Activated B cell treated with CpG ODN at 0.5 μM for 24 hours (primary cell): ENCODE results near the gene IER2. TPM values are rescaled to one million over a fixed set of nuclear protein-coding genes. Genes with fewer than 3 reads are reported as not detected.
A peak's percentile ranks its signal among the peaks of the same experiment; 100 is the strongest.
"Not testable (repeated sequence)": the region's sequence is repeated elsewhere in the genome, so short reads cannot be mapped to it uniquely, and the experiment has no call there.

Experiments used
- ATAC-seq: fragments of 200-7000 bp; cut with Tn5 transposase; one replicate; pipeline ENCODE4 v1.10.0; 2021; ENCODE audit warnings: low read depth, mild to moderate bottlenecking, moderate library complexity
- CTCF ChIA-PET: fragments of 350-600 bp; sonication (Branson Sonifier 250); formaldehyde crosslinking; loops from one replicate; lab custom pipeline; 2021; ENCODE audit warnings: antibody characterized with exemption; lab: Charles Lee
- POLR2A ChIA-PET: fragments of 350-600 bp; sonication (Branson Sonifier 250); formaldehyde crosslinking; loops from one replicate; lab custom pipeline; 2021; ENCODE audit warnings: antibody characterized with exemption; lab: Charles Lee
- DNase-seq: peaks from one replicate; pipeline ENCODE4 v3.0.0; 2022
- H3K27ac Mint-ChIP-seq: one replicate; pipeline ENCODE4 v1.8.0; 2020; ENCODE audit warnings: mixed read lengths
- H3K27me3 Mint-ChIP-seq: one replicate; pipeline ENCODE4 v1.8.0; 2021; ENCODE audit warnings: mixed read lengths
- H3K36me3 Mint-ChIP-seq: one replicate; pipeline ENCODE4 v1.8.0; 2021; ENCODE audit warnings: low read depth, mixed read lengths
- H3K4me1 Mint-ChIP-seq: one replicate; pipeline ENCODE4 v1.8.0; 2021; ENCODE audit warnings: mixed read lengths
- H3K4me3 Mint-ChIP-seq: one replicate; pipeline ENCODE4 v1.8.0; 2020; ENCODE audit warnings: mild to moderate bottlenecking, mixed read lengths
- H3K9me3 Mint-ChIP-seq: one replicate; pipeline ENCODE4 v1.8.0; 2020; ENCODE audit warnings: mixed read lengths
- CTCF ChIP-seq: fragments of 200-600 bp; IDR thresholded peaks from one replicate; pipeline ENCODE4 v1.8.0; 2022; ENCODE audit warnings: antibody characterized with exemption, mild to moderate bottlenecking
- intact Hi-C: fragments of 100-400 bp; cut with micrococcal nuclease; formaldehyde crosslinking; loops from one replicate; pipeline ENCODE4 v1.15.1; 2024
- total RNA-seq: library from RNA; stranded (reverse); gene quantifications from 2 replicates; pipeline ENCODE4 v1.2.3, GENCODE V29; 2022

IER2 gene
- total RNA-seq, 1 donor from 2014 or later: 119 TPM

- no peaks in the 10 kb centered on the region for H3K36me3 Mint-ChIP-seq
- H3K27ac Mint-ChIP-seq: peak overlapping the region; percentile 46
- POLR2A ChIA-PET: interaction anchor here (0.6 to 5.0 kb wide), 16 partner anchors 8 to 1199 kb away, joined by 3 to 49 read pairs (median 8); partner anchors contain the start of genes IER2 and STX10
- no peaks in the 10 kb centered on the region for H3K27me3 Mint-ChIP-seq
- no peaks in the 10 kb centered on the region for H3K9me3 Mint-ChIP-seq
- peak; percentile 66 for ATAC-seq
- no peak for DNase-seq
- TF ChIP-seq CTCF: no peak
- peaks cover 33% of the 10 kb centered on the region for H3K4me1 Mint-ChIP-seq
- intact Hi-C loops: no loop called here
- CTCF ChIA-PET: interaction anchor here (0.9 to 1.7 kb wide), 6 partner anchors 11 to 31 kb away, joined by 3 to 12 read pairs (median 4); no protein-coding TSS in a partner anchor
- H3K4me3 Mint-ChIP-seq: peak overlapping the region; percentile 49
These were observed 31.7 kb downstream of the IER2 start for GRCh38 chr19:13181747-13182388.

- intact Hi-C loops: not testable (repeated sequence)
- POLR2A ChIA-PET: interaction anchor here (0.9 kb wide), 1 partner anchor 14 kb away, joined by 3 read pairs; no protein-coding TSS in a partner anchor
These were observed 34.7 kb downstream of the IER2 start for GRCh38 chr19:13184926-13185325.

GRCh38 chr19:13185763-13186657, 35.8 kb downstream of the IER2 start:
- H3K27ac Mint-ChIP-seq: not testable (repeated sequence)
- CTCF ChIA-PET: interaction anchor here (1.5 kb wide), 1 partner anchor 9 kb away, joined by 5 read pairs; no protein-coding TSS in a partner anchor

More at GRCh38 chr19:13184926-13185325, 34.7 kb downstream of the IER2 start:
- not testable (repeated sequence) for H3K4me3 Mint-ChIP-seq, H3K27me3 Mint-ChIP-seq, DNase-seq, ATAC-seq, H3K36me3 Mint-ChIP-seq, H3K27ac Mint-ChIP-seq, H3K9me3 Mint-ChIP-seq
- peaks cover 41% of the 10 kb centered on the region for H3K4me1 Mint-ChIP-seq
- CTCF ChIA-PET: interaction anchor here (1.2 kb wide), 1 partner anchor 11 kb away, joined by 3 read pairs; no protein-coding TSS in a partner anchor

GRCh38 chr19:13186688-13187087, 36.5 kb downstream of the IER2 start:
- H3K27me3 Mint-ChIP-seq, DNase-seq, H3K9me3 Mint-ChIP-seq, H3K27ac Mint-ChIP-seq, ATAC-seq, H3K36me3 Mint-ChIP-seq, H3K4me3 Mint-ChIP-seq, intact Hi-C loops: not testable (repeated sequence)
- ChIA-PET CTCF (interaction anchor here (1.5 kb wide), 1 partner anchor 9 kb away, joined by 5 read pairs; no protein-coding TSS in a partner anchor), POLR2A (interaction anchor here (0.8 kb wide), 1 partner anchor 32 kb away, joined by 3 read pairs; no protein-coding TSS in a partner anchor)
- H3K4me1 Mint-ChIP-seq: peaks cover 28% of the 10 kb centered on the region

More at GRCh38 chr19:13185763-13186657, 35.8 kb downstream of the IER2 start:
- H3K36me3 Mint-ChIP-seq, intact Hi-C loops, H3K4me3 Mint-ChIP-seq, H3K27me3 Mint-ChIP-seq, H3K9me3 Mint-ChIP-seq, DNase-seq, ATAC-seq: not testable (repeated sequence)
- peaks cover 30% of the 10 kb centered on the region for H3K4me1 Mint-ChIP-seq
- POLR2A ChIA-PET: interaction anchor here (0.8 to 1.1 kb wide), 4 partner anchors 10 to 32 kb away, joined by 3 to 4 read pairs (median 3); no protein-coding TSS in a partner anchor

GRCh38 chr19:13187419-13187818, 37.2 kb downstream of the IER2 start:
- DNase-seq (no peak), ATAC-seq (no peak)
- peaks cover 22% of the 10 kb centered on the region for H3K4me1 Mint-ChIP-seq
- H3K36me3 Mint-ChIP-seq: no peaks in the 10 kb centered on the region
- CTCF ChIA-PET: interaction anchor here (1.5 kb wide), 1 partner anchor 8 kb away, joined by 5 read pairs; no protein-coding TSS in a partner anchor
- H3K4me3 Mint-ChIP-seq: no peak overlapping the region
- no peaks in the 10 kb centered on the region for H3K27me3 Mint-ChIP-seq
- TF ChIP-seq CTCF: no peak
- POLR2A ChIA-PET: no interaction called here
- no peak overlapping the region for H3K27ac Mint-ChIP-seq
- intact Hi-C loops: no loop called here
- H3K9me3 Mint-ChIP-seq: no peaks in the 10 kb centered on the region

- H3K27ac Mint-ChIP-seq: peak overlapping the region; percentile 46
- no peak for TF ChIP-seq CTCF
- no peak for DNase-seq
- ChIA-PET CTCF (interaction anchor here (1.0 kb wide), 1 partner anchor 37 kb away, joined by 3 read pairs; no protein-coding TSS in a partner anchor), POLR2A (interaction anchor here (0.6 to 2.1 kb wide), 4 partner anchors 8 to 93 kb away, joined by 3 to 20 read pairs (median 3); no protein-coding TSS in a partner anchor)
- peaks cover 33% of the 10 kb centered on the region for H3K4me1 Mint-ChIP-seq
- intact Hi-C loops: no loop called here
- H3K4me3 Mint-ChIP-seq: no peak overlapping the region
- no peaks in the 10 kb centered on the region for H3K27me3 Mint-ChIP-seq
- no peak for ATAC-seq
- H3K36me3 Mint-ChIP-seq: no peaks in the 10 kb centered on the region
- no peaks in the 10 kb centered on the region for H3K9me3 Mint-ChIP-seq
These were observed 39.4 kb downstream of the IER2 start for GRCh38 chr19:13189600-13189999.
